ENCODE data around the gene CREB3L2.

GRCh38 chr7:137981175-137981574 is 20.7 kb downstream of the CREB3L2 start:
- TF ChIP-seq, protein P1, sequence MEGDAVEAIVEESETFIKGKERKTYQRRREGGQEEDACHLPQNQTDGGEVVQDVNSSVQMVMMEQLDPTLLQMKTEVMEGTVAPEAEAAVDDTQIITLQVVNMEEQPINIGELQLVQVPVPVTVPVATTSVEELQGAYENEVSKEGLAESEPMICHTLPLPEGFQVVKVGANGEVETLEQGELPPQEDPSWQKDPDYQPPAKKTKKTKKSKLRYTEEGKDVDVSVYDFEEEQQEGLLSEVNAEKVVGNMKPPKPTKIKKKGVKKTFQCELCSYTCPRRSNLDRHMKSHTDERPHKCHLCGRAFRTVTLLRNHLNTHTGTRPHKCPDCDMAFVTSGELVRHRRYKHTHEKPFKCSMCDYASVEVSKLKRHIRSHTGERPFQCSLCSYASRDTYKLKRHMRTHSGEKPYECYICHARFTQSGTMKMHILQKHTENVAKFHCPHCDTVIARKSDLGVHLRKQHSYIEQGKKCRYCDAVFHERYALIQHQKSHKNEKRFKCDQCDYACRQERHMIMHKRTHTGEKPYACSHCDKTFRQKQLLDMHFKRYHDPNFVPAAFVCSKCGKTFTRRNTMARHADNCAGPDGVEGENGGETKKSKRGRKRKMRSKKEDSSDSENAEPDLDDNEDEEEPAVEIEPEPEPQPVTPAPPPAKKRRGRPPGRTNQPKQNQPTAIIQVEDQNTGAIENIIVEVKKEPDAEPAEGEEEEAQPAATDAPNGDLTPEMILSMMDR (conservative IDR thresholded peaks at IDR 0.05; ENCODE audit: low read depth, low read length) = no peak
- no peak for TF ChIP-seq MXI1 (IDR thresholded peaks at IDR 0.05; ENCODE audit: borderline replicate concordance, low read depth, low read length)
- no peak for TF ChIP-seq MAFK (IDR thresholded peaks at IDR 0.05; ENCODE audit: low read depth, low read length)
- no peak for TF ChIP-seq POLR2A (IDR thresholded peaks at IDR 0.05; ENCODE audit: low read depth, low read length)
- no peak for TF ChIP-seq SMC3 (IDR thresholded peaks at IDR 0.05; ENCODE audit: low read depth, low read length)
- TF ChIP-seq CHD1 (IDR thresholded peaks at IDR 0.05; ENCODE audit: low read depth, low read length) = no peak
- TF ChIP-seq NFE2L2 (IDR thresholded peaks at IDR 0.05; ENCODE audit: low read depth, low read length) = no peak
- no peak for TF ChIP-seq RAD21 (IDR thresholded peaks at IDR 0.05; ENCODE audit: low read length)
- no peak for TF ChIP-seq MAZ (IDR thresholded peaks at IDR 0.05; ENCODE audit: borderline replicate concordance, low read depth, low read length)
- no peak for TF ChIP-seq RFX5 (IDR thresholded peaks at IDR 0.05; ENCODE audit: low read depth, low read length)
- no peak for TF ChIP-seq RCOR1 (IDR thresholded peaks at IDR 0.05; ENCODE audit: insufficient replicate concordance, low read length)
